WERI-Rb-1 (cell line): ENCODE data around the gene PSMA2.
A peak's percentile ranks its signal among the peaks of the same experiment; 100 is the strongest.

Experiments
- DNase-seq: peaks from one replicate; pipeline ENCODE4 v3.0.0-alpha.2; 2020
- H3K27ac ChIP-seq: fragments of 250-450 bp; sonication (Bioruptor Pico); 2 replicates; pipeline ENCODE4 v1.5.1; 2020; ENCODE audit warnings: mild to moderate bottlenecking, moderate library complexity
- H3K27me3 ChIP-seq: fragments of 250-450 bp; sonication (Bioruptor Pico); 2 replicates; pipeline ENCODE4 v1.5.1; 2021; ENCODE audit warnings: mild to moderate bottlenecking, low read depth, moderate library complexity; ENCODE audit not compliant: insufficient read depth, severe bottlenecking
- H3K36me3 ChIP-seq: fragments of 250-450 bp; sonication (Bioruptor Pico); 2 replicates; pipeline ENCODE4 v1.5.1; 2020; ENCODE audit warnings: mild to moderate bottlenecking, moderate library complexity
- H3K4me3 ChIP-seq: 2 replicates; pipeline ENCODE4 v1.5.1; 2011; ENCODE audit warnings: low read depth, mild to moderate bottlenecking, control low read depth, low read length
- H3K9me3 ChIP-seq: fragments of 250-450 bp; sonication (Bioruptor Pico); 2 replicates; pipeline ENCODE4 v1.5.1; 2021; ENCODE audit warnings: mild to moderate bottlenecking, moderate library complexity; ENCODE audit not compliant: severe bottlenecking
- CTCF ChIP-seq: IDR thresholded peaks from 2 replicates; pipeline ENCODE4 v1.5.1; 2011; ENCODE audit warnings: low read depth, mild to moderate bottlenecking, control low read depth, inconsistent platforms, low read length

Gene PSMA2

GRCh38 chr7:42930889-42931288, 1.1 kb downstream of the PSMA2 start:
- Histone ChIP-seq H3K9me3 (no peaks in the 10 kb centered on the region), H3K27me3 (no peaks in the 10 kb centered on the region), H3K36me3 (peaks cover 30% of the 10 kb centered on the region), H3K4me3 (peak overlapping the region; percentile 96), H3K27ac (no peak overlapping the region)
- TF ChIP-seq CTCF: no peak
- DNase-seq: no peak

- no peaks in the 10 kb centered on the region for H3K27me3 ChIP-seq
- no peak for TF ChIP-seq CTCF
- no peaks in the 10 kb centered on the region for H3K9me3 ChIP-seq
- H3K4me3 ChIP-seq: no peak overlapping the region
- H3K27ac ChIP-seq: no peak overlapping the region
- DNase-seq: no peak
- peaks cover 34% of the 10 kb centered on the region for H3K36me3 ChIP-seq
Measured at GRCh38 chr7:42929449-42929848, 2.5 kb downstream of the PSMA2 start.

- H3K4me3 ChIP-seq: no peak overlapping the region
- no peaks in the 10 kb centered on the region for H3K9me3 ChIP-seq
- no peak for DNase-seq
- H3K27ac ChIP-seq: no peak overlapping the region
- no peaks in the 10 kb centered on the region for H3K27me3 ChIP-seq
- TF ChIP-seq CTCF: no peak
- H3K36me3 ChIP-seq: peaks cover 36% of the 10 kb centered on the region
Measured at GRCh38 chr7:42928754-42929153, 3.2 kb downstream of the PSMA2 start.

- no peak overlapping the region for H3K27ac ChIP-seq
- no peak overlapping the region for H3K4me3 ChIP-seq
- no peaks in the 10 kb centered on the region for H3K27me3 ChIP-seq
- no peak for DNase-seq
- no peaks in the 10 kb centered on the region for H3K9me3 ChIP-seq
- TF ChIP-seq CTCF: no peak
- peaks cover 60% of the 10 kb centered on the region for H3K36me3 ChIP-seq
Measured at GRCh38 chr7:42926204-42926603, 5.8 kb downstream of the PSMA2 start.

DNA sequence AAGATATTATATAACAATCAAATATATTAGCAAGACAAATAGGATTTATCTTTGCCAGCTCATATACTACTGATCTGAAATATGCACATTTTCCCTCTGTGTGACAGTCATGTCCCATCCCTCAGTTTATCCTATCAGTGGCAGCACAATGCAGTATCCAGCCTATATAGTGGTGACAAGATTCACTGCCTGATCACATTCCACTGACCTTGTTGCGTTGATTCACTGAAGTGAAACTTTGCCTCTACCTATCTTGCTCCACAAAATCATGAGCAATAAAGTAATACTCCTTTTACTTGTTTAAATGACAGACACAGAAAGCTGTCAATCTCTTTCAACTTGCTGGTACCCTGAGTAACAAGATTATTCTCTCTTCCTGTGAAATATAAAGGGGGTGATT, 6.3 kb downstream of the PSMA2 start:
- H3K9me3 ChIP-seq: no peaks in the 10 kb centered on the region
- no peak for TF ChIP-seq CTCF
- no peak for DNase-seq
- H3K36me3 ChIP-seq: peaks cover 66% of the 10 kb centered on the region
- no peaks in the 10 kb centered on the region for H3K27me3 ChIP-seq
- no peak overlapping the region for H3K27ac ChIP-seq
- H3K4me3 ChIP-seq: no peak overlapping the region

DNA sequence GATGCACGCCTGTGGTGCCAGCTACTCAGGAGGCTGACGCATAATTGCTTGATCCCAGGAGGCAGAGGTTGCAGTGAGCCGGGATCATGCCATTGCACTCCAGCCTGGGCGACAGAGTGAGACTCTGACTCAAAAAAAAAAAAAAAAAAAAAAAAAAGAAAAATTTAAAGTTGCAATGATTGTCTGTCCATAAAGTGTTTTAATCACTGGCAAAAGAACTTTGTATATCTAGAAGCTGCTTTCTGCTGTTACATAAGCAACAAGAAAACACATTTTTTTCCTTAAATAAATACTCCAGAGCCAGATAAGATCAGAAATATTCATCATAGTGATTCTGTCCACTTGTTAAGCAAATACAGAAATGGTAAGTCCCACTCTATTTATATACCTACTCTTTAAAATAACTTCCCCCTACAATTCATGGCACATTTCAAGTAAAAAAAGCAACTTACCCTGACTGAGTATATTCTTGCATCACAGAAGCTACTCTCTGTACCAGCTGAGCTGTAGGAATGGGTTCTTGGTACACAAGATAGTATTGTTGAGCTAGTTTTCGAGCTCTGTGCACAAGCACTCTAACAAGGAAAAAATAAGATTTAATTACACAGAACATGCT, 7.6 kb downstream of the PSMA2 start:
- H3K9me3 ChIP-seq: no peaks in the 10 kb centered on the region
- H3K27me3 ChIP-seq: no peaks in the 10 kb centered on the region
- no peak for TF ChIP-seq CTCF
- H3K27ac ChIP-seq: no peak overlapping the region
- no peak overlapping the region for H3K4me3 ChIP-seq
- H3K36me3 ChIP-seq: peaks cover 76% of the 10 kb centered on the region
- DNase-seq: no peak
